ENCODE measurements around the gene ZEB1.
"Not testable (repeated sequence)": the region's sequence is repeated elsewhere in the genome, so short reads cannot be mapped to it uniquely, and the experiment has no call there.

Gene ZEB1

DNA sequence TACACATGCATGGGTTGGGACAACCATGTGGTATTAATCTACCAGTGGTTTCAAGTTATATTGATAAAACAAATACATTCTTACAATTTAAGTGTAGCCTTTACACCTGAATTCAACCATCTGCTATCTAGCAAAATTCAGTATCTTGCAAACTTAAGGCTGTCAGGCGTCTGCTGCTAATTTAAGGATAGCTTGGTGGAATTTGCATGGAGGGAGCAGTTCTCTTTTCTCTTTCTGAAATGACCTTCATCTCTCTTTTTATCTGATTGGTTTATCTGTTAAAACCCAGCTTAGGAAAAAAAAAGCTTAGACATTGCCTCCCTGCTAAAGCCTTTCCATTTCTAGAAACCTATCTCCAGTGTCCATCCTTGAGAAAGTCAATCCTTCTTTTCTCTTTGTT is 102.3 kb downstream of the ZEB1 start:
- Histone ChIP-seq H3K27ac (no peak overlapping the region), H3K4me3 (ENCODE audit: low read depth, low read length) (no peak overlapping the region), H3K36me3 (no peaks in the 10 kb centered on the region), H3K27me3 (ENCODE audit: insufficient read depth, low read depth, severe bottlenecking) (no peaks in the 10 kb centered on the region), H3K9me3 (ENCODE audit: severe bottlenecking) (no peaks in the 10 kb centered on the region)
- TF ChIP-seq, protein P1, sequence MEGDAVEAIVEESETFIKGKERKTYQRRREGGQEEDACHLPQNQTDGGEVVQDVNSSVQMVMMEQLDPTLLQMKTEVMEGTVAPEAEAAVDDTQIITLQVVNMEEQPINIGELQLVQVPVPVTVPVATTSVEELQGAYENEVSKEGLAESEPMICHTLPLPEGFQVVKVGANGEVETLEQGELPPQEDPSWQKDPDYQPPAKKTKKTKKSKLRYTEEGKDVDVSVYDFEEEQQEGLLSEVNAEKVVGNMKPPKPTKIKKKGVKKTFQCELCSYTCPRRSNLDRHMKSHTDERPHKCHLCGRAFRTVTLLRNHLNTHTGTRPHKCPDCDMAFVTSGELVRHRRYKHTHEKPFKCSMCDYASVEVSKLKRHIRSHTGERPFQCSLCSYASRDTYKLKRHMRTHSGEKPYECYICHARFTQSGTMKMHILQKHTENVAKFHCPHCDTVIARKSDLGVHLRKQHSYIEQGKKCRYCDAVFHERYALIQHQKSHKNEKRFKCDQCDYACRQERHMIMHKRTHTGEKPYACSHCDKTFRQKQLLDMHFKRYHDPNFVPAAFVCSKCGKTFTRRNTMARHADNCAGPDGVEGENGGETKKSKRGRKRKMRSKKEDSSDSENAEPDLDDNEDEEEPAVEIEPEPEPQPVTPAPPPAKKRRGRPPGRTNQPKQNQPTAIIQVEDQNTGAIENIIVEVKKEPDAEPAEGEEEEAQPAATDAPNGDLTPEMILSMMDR (IDR thresholded peaks at IDR 0.05; ENCODE audit: low read depth, low read length), result no peak
- no peak for DNase-seq

DNA sequence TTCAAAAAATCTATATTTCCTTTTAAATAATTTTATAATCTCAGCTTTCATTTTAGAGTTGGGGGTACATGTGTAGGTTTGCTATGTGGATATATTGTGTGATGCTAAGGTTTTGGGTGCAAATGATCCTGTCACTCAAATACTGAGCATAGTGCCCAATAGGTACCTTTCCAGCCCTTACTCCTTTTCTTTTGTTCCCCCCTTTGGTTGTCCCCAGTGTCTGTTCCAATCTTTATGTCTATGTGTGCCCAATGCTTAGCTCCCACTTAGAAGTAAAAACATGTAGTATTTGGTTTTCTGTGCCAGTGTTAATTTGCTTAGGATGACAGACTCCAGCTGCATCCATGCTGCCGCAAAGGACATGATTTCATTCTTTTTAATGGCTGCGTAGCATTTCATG is 103.6 kb downstream of the ZEB1 start:
- DNase-seq, result no peak
- no peaks in the 10 kb centered on the region for H3K36me3 ChIP-seq
- TF ChIP-seq, protein P1 (IDR thresholded peaks at IDR 0.05; ENCODE audit: low read depth, low read length), result no peak
- no peak overlapping the region for H3K27ac ChIP-seq
- H3K9me3 ChIP-seq (ENCODE audit: severe bottlenecking), result no peaks in the 10 kb centered on the region
- no peaks in the 10 kb centered on the region for H3K27me3 ChIP-seq (ENCODE audit: insufficient read depth, low read depth, severe bottlenecking)
- H3K4me3 ChIP-seq (ENCODE audit: low read depth, low read length), result no peak overlapping the region

DNA sequence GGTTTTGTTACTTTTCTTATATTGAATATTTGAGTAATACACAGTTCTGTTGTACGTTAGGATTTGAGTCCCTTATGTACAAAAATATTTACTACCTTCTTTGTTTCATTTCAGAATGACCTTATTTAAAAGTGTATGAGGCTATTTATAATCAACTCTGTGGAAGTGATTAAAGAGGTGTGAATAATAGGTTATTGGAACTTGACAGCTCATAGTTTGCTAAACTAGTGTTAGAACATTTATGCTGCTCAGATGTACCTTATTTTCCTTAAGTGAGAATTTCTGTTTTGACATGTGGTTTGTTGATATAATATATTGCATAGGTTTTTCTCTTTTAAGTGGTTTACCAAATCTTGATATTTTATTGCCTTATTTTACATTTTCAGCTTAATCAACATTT is 105.5 kb downstream of the ZEB1 start:
- TF ChIP-seq, protein P1 (IDR thresholded peaks at IDR 0.05; ENCODE audit: low read depth, low read length), result no peak
- no peaks in the 10 kb centered on the region for H3K9me3 ChIP-seq (ENCODE audit: severe bottlenecking)
- no peaks in the 10 kb centered on the region for H3K36me3 ChIP-seq
- no peak for DNase-seq
- H3K4me3 ChIP-seq (ENCODE audit: low read depth, low read length), result no peak overlapping the region
- no peaks in the 10 kb centered on the region for H3K27me3 ChIP-seq (ENCODE audit: insufficient read depth, low read depth, severe bottlenecking)
- H3K27ac ChIP-seq, result no peak overlapping the region

DNA sequence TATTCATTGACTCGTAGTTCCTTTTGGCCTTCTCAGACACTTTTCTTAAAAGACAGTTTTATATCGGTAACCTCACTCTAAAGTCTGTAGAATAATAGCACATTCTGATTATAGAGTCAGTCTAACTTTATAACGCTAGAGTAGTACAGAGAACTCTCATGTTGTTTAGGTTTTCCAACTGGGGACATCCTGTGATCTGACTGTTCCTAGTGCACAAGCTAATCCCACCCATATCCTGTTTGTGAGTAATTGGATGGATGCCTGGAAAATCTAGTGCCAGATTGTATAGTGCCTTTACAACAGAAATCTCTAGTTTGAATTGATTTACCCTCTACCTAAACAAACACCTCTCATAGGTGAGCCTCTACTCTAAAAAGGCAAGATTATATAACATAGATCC is 107.4 kb downstream of the ZEB1 start:
- DNase-seq, result no peak
- Histone ChIP-seq H3K4me3 (ENCODE audit: low read depth, low read length) (no peak overlapping the region), H3K36me3 (no peaks in the 10 kb centered on the region), H3K9me3 (ENCODE audit: severe bottlenecking) (no peaks in the 10 kb centered on the region), H3K27me3 (ENCODE audit: insufficient read depth, low read depth, severe bottlenecking) (no peaks in the 10 kb centered on the region), H3K27ac (no peak overlapping the region)
- TF ChIP-seq, protein P1 (IDR thresholded peaks at IDR 0.05; ENCODE audit: low read depth, low read length), result no peak

DNA sequence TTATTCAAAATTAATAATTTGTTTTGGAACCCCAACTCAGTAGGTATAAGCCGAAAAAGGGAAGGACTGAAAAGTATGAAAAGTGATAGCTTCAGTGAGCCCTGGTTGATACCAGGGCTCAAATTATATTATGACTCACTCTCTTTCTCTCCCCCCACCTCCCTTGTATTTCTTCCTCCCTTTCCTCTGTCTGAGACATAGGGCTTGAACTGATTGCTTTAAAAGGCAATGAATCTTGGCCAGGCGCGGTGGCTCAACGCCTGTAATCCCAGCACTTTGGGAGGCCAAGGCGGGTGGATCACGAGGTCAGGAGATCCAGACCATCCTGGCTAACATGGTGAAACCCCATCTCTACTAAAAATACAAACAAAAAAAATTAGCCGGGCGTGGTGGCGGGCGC is 108.3 kb downstream of the ZEB1 start:
- DNase-seq; H3K9me3 ChIP-seq (ENCODE audit: severe bottlenecking); H3K27ac ChIP-seq; H3K27me3 ChIP-seq (ENCODE audit: insufficient read depth, low read depth, severe bottlenecking); H3K4me3 ChIP-seq (ENCODE audit: low read depth, low read length); H3K36me3 ChIP-seq: not testable (repeated sequence)

DNA sequence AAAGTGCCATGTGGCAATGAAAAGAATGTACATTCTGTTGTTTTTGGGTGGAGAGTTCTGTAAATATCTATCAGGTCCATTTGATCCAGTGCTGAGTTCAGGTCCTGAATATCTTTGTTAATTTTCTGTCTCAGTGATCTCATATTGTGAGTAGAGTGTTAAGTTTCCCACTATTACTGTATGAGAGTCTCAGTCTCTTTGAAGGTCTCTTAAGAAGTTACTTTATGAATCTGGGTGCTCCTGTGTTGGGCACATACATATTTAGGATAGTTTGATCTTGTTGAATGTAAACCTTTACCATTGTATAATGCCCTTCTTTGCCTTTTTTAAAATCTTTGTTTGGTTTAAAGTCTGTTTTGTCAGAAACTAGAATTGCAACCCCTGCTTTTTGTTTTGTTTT is 109.5 kb downstream of the ZEB1 start:
- not testable (repeated sequence) for H3K4me3 ChIP-seq (ENCODE audit: low read depth, low read length); H3K36me3 ChIP-seq; H3K27me3 ChIP-seq (ENCODE audit: insufficient read depth, low read depth, severe bottlenecking); H3K9me3 ChIP-seq (ENCODE audit: severe bottlenecking); H3K27ac ChIP-seq; DNase-seq

DNA sequence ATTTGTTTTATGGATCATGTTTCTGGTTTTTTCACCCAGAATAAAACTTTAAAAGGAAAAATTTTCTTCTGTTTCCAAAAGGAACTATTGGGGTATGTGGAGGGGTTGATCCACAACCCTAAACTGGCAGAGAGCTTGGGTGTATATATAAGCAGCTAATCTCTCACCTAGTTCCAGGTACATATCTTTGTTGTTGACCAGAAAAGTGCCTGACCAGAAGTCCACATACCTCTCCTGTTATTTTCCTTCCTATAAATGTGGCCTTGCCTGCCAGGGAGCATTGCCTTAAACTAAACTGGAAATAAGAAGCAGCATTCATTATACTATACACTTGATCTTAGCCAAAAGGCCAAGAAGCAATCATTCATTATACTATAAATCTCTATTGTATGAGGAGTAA is 112.0 kb downstream of the ZEB1 start:
- no peak for DNase-seq
- no peaks in the 10 kb centered on the region for H3K27me3 ChIP-seq (ENCODE audit: insufficient read depth, low read depth, severe bottlenecking)
- TF ChIP-seq, protein P1 (IDR thresholded peaks at IDR 0.05; ENCODE audit: low read depth, low read length), result no peak
- no peak overlapping the region for H3K4me3 ChIP-seq (ENCODE audit: low read depth, low read length)
- H3K9me3 ChIP-seq (ENCODE audit: severe bottlenecking), result no peaks in the 10 kb centered on the region
- no peaks in the 10 kb centered on the region for H3K36me3 ChIP-seq
- H3K27ac ChIP-seq, result no peak overlapping the region

Data from WERI-Rb-1 (cell line).